Measurements from ENCODE around the gene SCPEP1.

SCPEP1 gene

GRCh38 chr17:57050306-57050705, 72.4 kb downstream of the SCPEP1 start:
- Mint-ChIP-seq H3K36me3 (ENCODE audit: low read depth) (no peaks in the 10 kb centered on the region), H3K4me1 (ENCODE audit: low read depth) (peaks cover 33% of the 10 kb centered on the region), H3K27me3 (peaks cover 21% of the 10 kb centered on the region), H3K4me3 (no peak overlapping the region), H3K9me3 (no peaks in the 10 kb centered on the region), H3K27ac (no peak overlapping the region)
- intact Hi-C loops (cut with micrococcal nuclease), result no loop called here

DNA sequence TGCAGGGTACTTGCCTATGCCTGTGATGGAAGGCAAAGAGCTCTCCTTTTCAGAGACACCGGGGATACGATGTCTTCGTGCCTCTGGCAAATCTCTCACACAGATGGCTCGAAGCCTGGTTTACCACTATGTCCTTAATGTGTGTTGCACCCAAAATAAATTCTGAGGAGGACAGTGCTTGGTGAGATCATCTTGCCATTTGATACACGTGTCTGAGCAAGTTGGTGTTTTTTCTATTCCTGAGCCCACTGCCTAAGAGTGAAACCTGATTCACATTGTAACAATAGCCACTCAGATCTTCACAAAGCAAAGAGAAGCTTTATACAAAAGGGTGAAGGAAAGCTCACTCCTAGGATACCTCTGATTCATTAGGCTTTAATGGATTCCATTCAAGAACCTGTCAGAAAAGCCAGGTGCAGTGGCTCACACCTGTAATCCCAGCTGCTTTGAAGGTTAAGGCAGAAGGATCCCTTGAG, 74.0 kb downstream of the SCPEP1 start:
- Mint-ChIP-seq H3K4me1 (ENCODE audit: low read depth) (peaks cover 17% of the 10 kb centered on the region), H3K9me3 (no peaks in the 10 kb centered on the region), H3K27me3 (peaks cover 8% of the 10 kb centered on the region), H3K4me3 (no peak overlapping the region), H3K27ac (no peak overlapping the region), H3K36me3 (ENCODE audit: low read depth) (no peaks in the 10 kb centered on the region)
- intact Hi-C loops (cut with micrococcal nuclease), result no loop called here
